Omental fat pad (tissue), 4 donors: ENCODE data around the gene METTL25B. TPM values are rescaled to one million over a fixed set of nuclear protein-coding genes. Genes with fewer than 3 reads are reported as not detected.

Experiments
- ATAC-seq: fragments of 150-250 bp; one replicate; pipeline ENCODE4 v1.9.1; 2016; ENCODE audit warnings: mild to moderate bottlenecking, moderate library complexity; ENCODE audit not compliant: low FRiP score
- DNase-seq: peaks from one replicate; pipeline ENCODE4 v3.0.0-alpha.2; 2019; ENCODE audit warnings: low spot score
- total RNA-seq, 4 donors: library from RNA; depleted of rRNA; stranded (reverse); fragments of >200 nt; gene quantifications; one replicate each; pipeline ENCODE4 v1.1.0, GENCODE V29; 2016
- TF ChIP-seq, protein P1 (sequence below), 3 donors: fragments of 450-650 bp; IDR thresholded peaks; one replicate each; pipeline ENCODE4 v1.5.1; 2016 to 2017; ENCODE audit warnings: antibody characterized with exemption in 3 of 3, mild to moderate bottlenecking in 3 of 3, moderate library complexity in 2 of 3

The METTL25B gene
- 10 to 100 TPM; 12.1 to 25.4 (median 18.8) TPM for total RNA-seq

DNA sequence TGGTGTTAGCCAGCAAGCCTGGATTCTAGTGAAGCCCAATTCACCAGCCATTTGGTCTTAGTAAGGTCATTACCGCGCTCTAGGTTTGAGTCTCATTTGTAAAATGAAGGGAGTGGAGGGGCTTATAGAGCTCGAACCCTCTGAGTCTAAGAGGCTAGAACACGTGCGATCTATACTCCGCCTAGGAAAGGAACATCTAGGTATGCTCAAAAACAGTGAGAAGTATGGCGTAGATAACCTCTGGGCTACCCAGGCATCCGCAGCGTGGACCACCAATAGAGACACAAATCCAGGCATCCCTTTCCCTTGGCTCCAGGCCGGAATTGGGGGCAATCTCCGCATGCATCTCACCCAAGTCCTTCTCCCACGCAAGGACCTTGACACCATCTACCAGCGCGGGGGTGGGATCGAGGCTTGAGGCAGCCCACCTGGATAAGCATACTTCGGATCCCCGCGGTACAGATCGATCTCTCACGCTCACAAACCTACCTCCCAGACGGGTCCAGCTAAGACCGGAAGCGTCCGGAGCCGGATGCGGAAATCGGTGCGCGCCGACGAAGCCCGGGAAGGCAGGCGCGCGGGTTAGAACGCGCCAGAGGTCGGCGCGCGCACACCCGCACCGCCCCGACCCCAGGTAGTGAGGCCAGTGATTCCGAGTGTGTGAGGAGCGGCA lies at the start of gene METTL25B:
TSS of gene METTL25B (plus strand) at position 544 of the 673 bp plus-strand sequence. CDS start 636 bp downstream, outside the sequence.
- TF ChIP-seq, protein P1, sequence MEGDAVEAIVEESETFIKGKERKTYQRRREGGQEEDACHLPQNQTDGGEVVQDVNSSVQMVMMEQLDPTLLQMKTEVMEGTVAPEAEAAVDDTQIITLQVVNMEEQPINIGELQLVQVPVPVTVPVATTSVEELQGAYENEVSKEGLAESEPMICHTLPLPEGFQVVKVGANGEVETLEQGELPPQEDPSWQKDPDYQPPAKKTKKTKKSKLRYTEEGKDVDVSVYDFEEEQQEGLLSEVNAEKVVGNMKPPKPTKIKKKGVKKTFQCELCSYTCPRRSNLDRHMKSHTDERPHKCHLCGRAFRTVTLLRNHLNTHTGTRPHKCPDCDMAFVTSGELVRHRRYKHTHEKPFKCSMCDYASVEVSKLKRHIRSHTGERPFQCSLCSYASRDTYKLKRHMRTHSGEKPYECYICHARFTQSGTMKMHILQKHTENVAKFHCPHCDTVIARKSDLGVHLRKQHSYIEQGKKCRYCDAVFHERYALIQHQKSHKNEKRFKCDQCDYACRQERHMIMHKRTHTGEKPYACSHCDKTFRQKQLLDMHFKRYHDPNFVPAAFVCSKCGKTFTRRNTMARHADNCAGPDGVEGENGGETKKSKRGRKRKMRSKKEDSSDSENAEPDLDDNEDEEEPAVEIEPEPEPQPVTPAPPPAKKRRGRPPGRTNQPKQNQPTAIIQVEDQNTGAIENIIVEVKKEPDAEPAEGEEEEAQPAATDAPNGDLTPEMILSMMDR (IDR thresholded peaks at IDR 0.05) = no peak
- DNase-seq (no peak), ATAC-seq (peak; percentile 79)

DNA sequence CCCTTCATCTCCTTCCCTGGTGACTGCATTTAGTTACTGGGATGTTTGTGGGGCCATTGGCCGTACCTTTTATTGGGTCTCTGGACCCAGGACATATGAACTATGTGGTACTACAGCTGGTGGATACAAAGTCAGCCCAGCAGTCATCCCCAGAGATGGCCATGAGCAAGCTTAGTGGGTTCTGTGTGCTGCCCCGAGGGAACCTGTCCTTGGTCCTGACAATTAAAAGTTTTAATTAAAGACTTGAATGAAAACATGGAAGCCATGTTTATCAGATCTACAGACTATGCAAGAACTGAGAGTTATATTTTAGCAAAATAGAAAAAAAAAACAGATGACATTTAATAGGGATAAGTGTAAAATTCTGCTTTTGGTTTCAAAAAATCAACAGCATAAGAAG lies 48.2 kb upstream of the METTL25B start:
- no peak for DNase-seq
- TF ChIP-seq, protein P1 (IDR thresholded peaks at IDR 0.05) = no peak
- no peak for ATAC-seq

DNA sequence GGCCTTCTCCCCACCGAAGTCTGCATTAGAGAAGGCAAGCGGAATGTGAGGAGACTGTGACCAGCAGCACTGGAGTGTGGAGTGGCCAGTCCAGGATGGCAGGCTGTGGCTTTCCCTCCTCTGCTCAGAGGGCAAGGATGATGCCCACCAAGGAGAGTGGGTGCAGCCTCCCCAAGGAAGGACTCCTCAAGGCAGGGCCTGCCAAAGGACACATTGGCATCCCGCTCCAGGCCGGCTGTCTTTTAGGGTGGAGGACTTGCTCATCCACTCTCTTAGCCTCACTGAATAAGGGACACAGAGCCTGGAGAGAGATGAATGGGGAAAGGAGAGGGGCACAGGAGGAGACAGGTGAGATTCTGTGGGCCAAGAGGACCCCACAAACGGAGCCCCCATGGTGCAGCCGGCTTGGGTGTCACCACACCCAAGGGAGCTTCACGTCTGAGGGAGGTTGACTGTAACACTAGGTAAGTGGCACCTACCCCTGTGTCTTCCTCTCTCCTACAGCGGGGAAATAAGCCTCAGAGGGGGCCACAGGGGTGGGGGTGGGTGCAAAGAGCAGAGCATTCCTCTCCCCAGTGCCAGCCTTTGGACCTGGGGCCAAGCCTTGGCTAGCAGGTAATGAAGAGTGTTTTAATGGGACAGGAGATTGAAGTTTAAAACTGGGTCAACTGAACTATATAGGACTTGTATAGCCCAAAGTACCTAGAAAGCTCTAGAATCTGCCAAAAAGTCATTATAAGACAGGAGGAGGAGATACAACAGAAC lies 46.9 kb upstream of the METTL25B start:
- ATAC-seq (no peak), DNase-seq (no peak)
- TF ChIP-seq, protein P1 (IDR thresholded peaks at IDR 0.05) = no peak

DNA sequence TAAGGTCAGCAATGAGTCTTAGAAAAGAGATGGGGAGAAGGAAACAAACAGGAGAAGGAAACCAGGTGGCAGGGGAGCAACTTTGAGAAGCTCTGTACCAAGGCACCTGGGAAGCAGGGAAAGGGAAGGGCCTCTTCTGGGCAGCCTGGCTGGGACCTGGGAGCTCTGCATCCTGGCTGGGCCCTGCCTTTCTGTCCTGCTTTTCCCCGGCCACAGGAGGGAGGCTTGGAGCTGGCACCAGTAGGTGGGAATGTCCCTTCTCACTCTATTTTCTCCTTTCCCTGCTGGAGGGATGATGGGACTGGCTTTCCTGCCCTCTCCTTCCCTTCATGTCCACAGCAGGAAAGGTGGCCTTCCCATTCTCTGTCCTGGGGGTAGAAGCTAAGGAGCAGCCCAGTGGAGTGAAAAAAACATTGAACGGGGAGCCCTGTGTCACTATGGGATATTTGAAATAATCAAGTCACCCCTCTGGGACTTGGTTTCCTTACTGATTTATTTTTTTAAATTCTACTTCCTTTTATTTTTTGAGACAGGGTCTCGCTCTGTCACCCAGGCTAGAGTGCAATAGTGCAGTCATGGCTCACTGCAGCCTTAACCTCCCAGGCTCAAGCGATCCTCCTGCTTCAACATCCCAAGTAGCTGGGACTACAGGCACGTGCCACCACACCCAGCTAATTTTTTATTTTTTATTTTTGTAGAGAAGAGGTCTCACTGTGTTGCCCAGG lies 45.9 kb upstream of the METTL25B start:
- DNase-seq (no peak), ATAC-seq (no peak)
- TF ChIP-seq, protein P1 (IDR thresholded peaks at IDR 0.05) = no peak

DNA sequence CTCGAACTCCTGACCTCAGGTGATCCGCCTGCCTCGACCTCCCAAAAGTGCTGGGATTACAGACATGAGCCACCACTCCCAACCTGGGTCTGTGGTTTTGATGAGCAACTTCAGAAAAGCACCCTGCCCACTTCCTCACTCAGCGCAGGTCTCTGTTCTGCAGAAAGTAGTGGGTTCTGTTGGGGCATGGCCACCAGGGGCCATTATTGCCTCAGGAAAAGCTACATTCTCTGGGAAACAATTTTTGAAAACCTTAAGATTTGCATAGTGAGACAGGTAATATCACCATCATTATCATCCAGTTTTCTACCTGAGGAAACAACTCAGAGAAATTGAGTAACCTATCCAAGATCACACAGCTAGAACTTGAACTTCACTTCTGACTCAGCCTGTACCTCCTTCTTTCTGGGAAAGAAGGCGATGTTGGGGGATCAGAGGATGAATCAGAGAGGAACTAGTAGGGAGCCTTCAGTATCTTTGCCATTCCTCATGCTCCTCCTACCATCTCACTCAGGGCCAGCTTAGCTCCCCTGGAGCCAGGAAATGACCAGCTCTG lies 44.0 kb upstream of the METTL25B start:
- ATAC-seq (no peak), DNase-seq (no peak)
- TF ChIP-seq, protein P1 (IDR thresholded peaks at IDR 0.05) = no peak

DNA sequence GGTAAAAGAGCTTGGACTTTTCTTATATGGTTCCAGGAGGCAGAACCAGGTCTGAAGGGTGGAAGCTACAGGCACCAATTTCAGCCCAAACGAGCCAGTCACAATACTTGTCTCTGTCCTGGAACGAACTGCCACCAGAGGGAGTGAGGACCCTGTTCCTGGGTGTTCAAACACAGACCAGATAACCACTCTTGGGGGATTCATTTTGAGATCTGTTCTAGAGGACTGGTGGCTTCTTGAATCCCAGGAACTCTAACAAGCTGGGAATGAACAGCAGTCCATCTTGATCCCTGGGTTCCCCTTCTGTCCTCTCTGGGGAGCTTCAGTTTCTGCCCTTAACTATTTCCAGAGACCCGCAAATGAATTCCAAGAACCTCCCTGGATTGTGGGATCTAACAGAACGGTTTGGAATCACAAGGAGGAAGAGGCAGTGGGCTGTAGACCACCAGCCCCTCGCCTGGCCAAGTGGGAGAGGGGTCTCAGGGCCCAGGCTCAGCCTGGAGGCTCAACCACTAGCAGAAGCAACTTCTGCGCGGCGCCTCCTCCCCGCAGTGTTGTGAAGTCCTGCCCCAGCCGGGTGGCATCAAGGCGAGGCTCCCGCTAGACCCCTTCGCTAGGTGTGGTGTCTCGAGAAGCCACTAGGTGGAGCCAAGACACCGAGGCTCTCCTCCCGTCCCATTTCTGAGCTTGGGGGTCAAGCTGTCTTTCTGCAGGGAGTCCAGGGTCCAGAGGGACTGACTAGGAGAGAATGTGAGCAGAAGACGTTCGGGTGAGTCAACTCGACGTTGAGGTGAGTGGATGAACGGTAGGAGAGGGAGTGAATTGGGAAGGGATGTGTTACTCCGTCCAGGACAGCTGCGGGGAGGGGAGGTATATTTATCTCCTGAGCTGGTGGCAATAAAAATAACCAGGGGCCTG lies 39.0 kb upstream of the METTL25B start:
- ATAC-seq (peak; percentile 82), DNase-seq (peak; percentile 56)
- TF ChIP-seq, protein P1 (IDR thresholded peaks at IDR 0.05) = peak in 2 of 3 donors; percentile 54 to 73
